Spleen (tissue), 7 donors: ENCODE results near the gene FRMD1.

ENCODE experiments used
- CTCF ChIP-seq, 11 experiments: fragments of 200-600 bp in 7 of 11; fragments of 450-650 bp in 4 of 11; sonication (generic) in 4 of 11; IDR thresholded peaks in 8 of 11; conservative IDR thresholded peaks in 3 of 11; 1 replicate in 7 of 11; 2 replicates in 4 of 11; pipeline versions ENCODE4 v1.4.0 to v1.8.0; 2016 to 2021; ENCODE audit warnings: antibody characterized with exemption in 11 of 11, inconsistent platforms in 4 of 11, mild to moderate bottlenecking in 1 of 11
- POLR2A ChIP-seq, 3 donors: fragments of 450-650 bp; IDR thresholded peaks; one replicate each; pipeline ENCODE4 v1.5.1; 2017; ENCODE audit warnings: antibody characterized with exemption in 3 of 3, mild to moderate bottlenecking in 1 of 3
- donor health status: DM: no; HTN: no; CAD: no; lungs with moderate emphysema.
- donor health status: DM: no; HTN: no; CAD: no.
- donor health status: DM: no; HTN: no; CAD: no.

DNA sequence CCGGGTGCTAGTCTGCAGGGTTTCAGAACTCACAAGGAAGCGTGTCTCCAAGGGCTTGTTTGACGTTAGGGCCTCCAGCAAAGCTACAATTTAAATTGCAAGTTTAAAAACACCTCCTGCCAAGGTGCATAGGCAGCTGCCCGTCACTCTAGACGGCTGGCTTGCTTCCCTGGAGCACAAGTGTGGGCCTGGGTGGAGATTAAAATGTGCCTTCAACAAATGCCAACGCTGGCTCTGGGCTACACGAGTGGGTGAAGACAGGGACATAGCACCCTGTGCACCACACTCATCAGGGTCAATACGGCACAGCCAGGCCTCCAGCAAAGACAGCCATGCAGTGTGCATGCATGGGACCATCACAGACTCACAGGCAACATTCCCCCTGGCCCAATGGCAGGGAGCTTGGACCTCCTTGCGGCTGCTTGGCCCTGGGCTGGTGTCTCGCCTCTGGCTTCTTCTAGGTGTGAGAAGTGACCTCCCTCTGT, 48.4 kb upstream of the FRMD1 start:
- TF ChIP-seq POLR2A (IDR thresholded peaks at IDR 0.05) = no peak
- no peak for TF ChIP-seq CTCF (IDR thresholded peaks at IDR 0.05 in 8 of 11, conservative IDR thresholded peaks at IDR 0.05 in 3 of 11)
